ENCODE results near the gene IRF2BPL. TPM values are rescaled to one million over a fixed set of nuclear protein-coding genes. Genes with fewer than 3 reads are reported as not detected.

IRF2BPL gene
- total and polyA plus RNA-seq, 2 of the 8 experiments (the other 6 are each of a cell fraction or from before 2014, with no cell fraction given) = 18.8 to 57.0 TPM

DNA sequence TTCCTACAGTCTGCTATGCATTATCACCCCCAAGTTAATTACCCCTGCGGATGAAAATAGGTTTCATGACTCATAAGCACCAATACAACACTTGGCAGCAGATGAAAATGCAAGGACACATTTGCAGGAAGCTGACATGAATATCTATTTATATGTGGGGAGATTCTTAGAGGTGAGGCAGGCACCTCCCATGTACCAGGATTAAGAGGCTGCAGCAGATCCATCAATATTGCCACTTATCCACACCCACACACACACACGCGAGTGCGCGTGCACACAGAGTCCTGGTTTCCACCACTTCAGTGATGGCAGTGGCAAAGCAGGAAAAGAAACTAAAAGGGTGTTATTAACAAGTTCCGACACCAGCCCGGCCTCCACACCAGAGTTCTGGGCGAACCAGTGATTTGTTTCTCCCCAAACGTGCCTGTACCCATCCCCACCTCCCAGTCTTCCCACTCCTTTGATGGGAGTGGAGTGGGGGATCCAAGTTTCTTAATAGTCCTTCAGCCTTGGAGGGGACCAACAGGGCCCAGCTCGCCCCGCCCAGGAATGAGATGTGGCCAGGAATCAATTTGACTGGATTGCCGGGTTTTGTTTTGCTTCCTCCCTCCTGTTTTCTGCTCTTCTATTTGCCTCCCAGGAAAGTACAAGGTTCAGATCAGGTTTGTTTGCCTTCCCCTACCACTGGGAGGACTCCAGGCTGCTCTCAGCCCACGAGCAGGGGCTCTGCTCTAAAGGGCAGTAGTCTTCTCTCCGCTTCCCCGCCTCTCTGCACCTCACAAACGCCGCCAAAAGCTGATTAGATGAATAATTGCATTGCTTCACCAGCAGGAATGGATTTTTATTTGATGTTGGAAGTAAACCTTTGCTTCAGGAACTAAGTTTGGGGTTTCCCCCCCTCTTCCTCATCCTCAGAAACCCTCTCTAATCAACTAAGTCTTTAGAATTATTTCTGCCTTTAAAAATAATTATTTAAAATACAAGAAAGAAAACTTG, 5.2 kb downstream of the IRF2BPL start:
- Histone ChIP-seq H3K36me3 (ENCODE audit: control insufficient read depth in 2 of 4, insufficient read depth in 4 of 4, low read length in 3 of 4) (peaks cover 0 to 18% (median 3%) of the 10 kb centered on the region in 4 experiments; a peak in 1 of 8 replicates), H3K27me3 (replicated peaks in 1 of 4; ENCODE audit: control insufficient read depth in 3 of 4, extremely low read depth in 1 of 4, insufficient read depth in 3 of 4, low read length in 3 of 4) (peaks cover 0 to 5% (median 3%) of the 10 kb centered on the region in 4 experiments; a peak in 5 of 7 replicates), H2AFZ (ENCODE audit: low read length) (no peak overlapping the region), H3K9ac (replicated peaks in 1 of 4; ENCODE audit: extremely low read depth in 1 of 4, low read depth in 3 of 4, low read length in 3 of 4) (no peak overlapping the region; a peak in 1 of 7 replicates), H3K14ac (ENCODE audit: insufficient read length) (no peak overlapping the region), H3K4ac (replicated peaks; ENCODE audit: insufficient read length, low read depth, low read length) (peak overlapping the region; percentile 40), H3K18ac (ENCODE audit: extremely low read depth, low read length) (peak overlapping the region; percentile 80; the same call in 1 of the 2 replicates), H2BK5ac (ENCODE audit: low read depth, low read length) (peak overlapping the region; percentile 66), H3K4me2 (ENCODE audit: insufficient read depth in 1 of 2, low read depth in 2 of 2, low read length in 2 of 2) (peak overlapping the region; percentile 68 to 97), H3K23ac (ENCODE audit: insufficient read length) (no peak overlapping the region), H3K27ac (ENCODE audit: low read depth, low read length) (peak overlapping the region; percentile 35; the same call in 1 of the 2 replicates), H3K9me3 (ENCODE audit: insufficient read depth in 2 of 2, low read depth in 1 of 2, low read length in 1 of 2) (no peaks in the 10 kb centered on the region), H2BK12ac (ENCODE audit: low read depth, low read length) (peak overlapping the region; percentile 88), H4K20me1 (replicated peaks in 1 of 2; ENCODE audit: control insufficient read depth in 1 of 2, insufficient read depth in 2 of 2, low read length in 2 of 2) (peaks cover 5 to 14% of the 10 kb centered on the region in 2 experiments), H4K8ac (ENCODE audit: extremely low read depth, insufficient read depth, low read length) (no peak overlapping the region), H4K91ac (replicated peaks; ENCODE audit: insufficient read length, low read length) (no peak overlapping the region), H2BK20ac (ENCODE audit: low read length) (peak overlapping the region; percentile 77; the same call in 1 of the 2 replicates), H3K79me2 (ENCODE audit: control insufficient read depth in 1 of 2, insufficient read depth in 2 of 2, low read length in 2 of 2) (peaks cover 12 to 34% of the 10 kb centered on the region in 2 experiments), H3K79me1 (ENCODE audit: low read depth, low read length) (peaks cover 2% of the 10 kb centered on the region; the same call in 1 of the 2 replicates), H3K4me1 (replicated peaks in 1 of 4; ENCODE audit: control insufficient read depth in 3 of 4, insufficient read depth in 4 of 4, low read length in 3 of 4) (peaks cover 12 to 26% (median 19%) of the 10 kb centered on the region in 4 experiments), H4K5ac (ENCODE audit: insufficient read length, low read depth, low read length) (peak overlapping the region; percentile 7), H3K4me3 (ENCODE audit: extremely low read depth in 1 of 4, insufficient read depth in 2 of 4, low read depth in 3 of 4, low read length in 4 of 4) (peak overlapping the region in 1 of 4 experiments; percentile 86; a peak in 4 of 8 replicates), H2BK15ac (ENCODE audit: low read length) (0 out of 2 replicates have a peak overlapping the region, but pooled peaks have one; percentile 90), H2BK120ac (replicated peaks; ENCODE audit: low read depth, low read length) (no peak overlapping the region), H2AK5ac (ENCODE audit: low read depth, low read length) (peak overlapping the region; percentile 29; the same call in 1 of the 2 replicates), H3K23me2 (ENCODE audit: low read depth, low read length) (peaks cover 20% of the 10 kb centered on the region), H3K56ac (replicated peaks; ENCODE audit: insufficient read length, low read depth, low read length) (no peak overlapping the region)
- WGBS, 2 experiments (ENCODE audit: extremely low coverage in 1 of 2, insufficient coverage in 1 of 2, insufficient read length in 1 of 2, insufficient replicate concordance in 2 of 2, low coverage in 1 of 2, low lambda C conversion rate in 2 of 2, missing lambda C conversion rate in 1 of 2) = 59% methylated on average over 17 of the region's 17 CpGs; no CpG with 5 or more reads in 1 of the 2 experiments
- ChIA-PET POLR2A (ENCODE audit: partially characterized antibody) (interaction anchor here (0.6 to 10.9 kb wide), 21 partner anchors 10 to 147 kb away, joined by 3 to 92 read pairs (median 5); no protein-coding TSS in a partner anchor), CTCF (ENCODE audit: partially characterized antibody) (interaction anchor here (0.6 to 25.2 kb wide), 33 partner anchors 9 to 155 kb away, joined by 3 to 280 read pairs (median 6); no protein-coding TSS in a partner anchor)
- FAIRE-seq (no peak), DNase-seq (ENCODE audit: low read depth in 1 of 2, low spot score in 2 of 2) (peak in 1 of 2 experiments; percentile 51)
- TF ChIP-seq SIX5 (IDR thresholded peaks at IDR 0.05; ENCODE audit: low read depth, low read length) (no peak), RAD21 (IDR thresholded peaks at IDR 0.05 in 1 of 2, conservative IDR thresholded peaks at IDR 0.05 in 1 of 2; ENCODE audit: low read depth in 2 of 2, low read length in 2 of 2) (peak; percentile 47 to 53)
- TF ChIP-seq, protein P1, sequence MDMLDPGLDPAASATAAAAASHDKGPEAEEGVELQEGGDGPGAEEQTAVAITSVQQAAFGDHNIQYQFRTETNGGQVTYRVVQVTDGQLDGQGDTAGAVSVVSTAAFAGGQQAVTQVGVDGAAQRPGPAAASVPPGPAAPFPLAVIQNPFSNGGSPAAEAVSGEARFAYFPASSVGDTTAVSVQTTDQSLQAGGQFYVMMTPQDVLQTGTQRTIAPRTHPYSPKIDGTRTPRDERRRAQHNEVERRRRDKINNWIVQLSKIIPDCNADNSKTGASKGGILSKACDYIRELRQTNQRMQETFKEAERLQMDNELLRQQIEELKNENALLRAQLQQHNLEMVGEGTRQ (IDR thresholded peaks at IDR 0.05; ENCODE audit: low read length) = no peak
- TF ChIP-seq, protein P2, sequence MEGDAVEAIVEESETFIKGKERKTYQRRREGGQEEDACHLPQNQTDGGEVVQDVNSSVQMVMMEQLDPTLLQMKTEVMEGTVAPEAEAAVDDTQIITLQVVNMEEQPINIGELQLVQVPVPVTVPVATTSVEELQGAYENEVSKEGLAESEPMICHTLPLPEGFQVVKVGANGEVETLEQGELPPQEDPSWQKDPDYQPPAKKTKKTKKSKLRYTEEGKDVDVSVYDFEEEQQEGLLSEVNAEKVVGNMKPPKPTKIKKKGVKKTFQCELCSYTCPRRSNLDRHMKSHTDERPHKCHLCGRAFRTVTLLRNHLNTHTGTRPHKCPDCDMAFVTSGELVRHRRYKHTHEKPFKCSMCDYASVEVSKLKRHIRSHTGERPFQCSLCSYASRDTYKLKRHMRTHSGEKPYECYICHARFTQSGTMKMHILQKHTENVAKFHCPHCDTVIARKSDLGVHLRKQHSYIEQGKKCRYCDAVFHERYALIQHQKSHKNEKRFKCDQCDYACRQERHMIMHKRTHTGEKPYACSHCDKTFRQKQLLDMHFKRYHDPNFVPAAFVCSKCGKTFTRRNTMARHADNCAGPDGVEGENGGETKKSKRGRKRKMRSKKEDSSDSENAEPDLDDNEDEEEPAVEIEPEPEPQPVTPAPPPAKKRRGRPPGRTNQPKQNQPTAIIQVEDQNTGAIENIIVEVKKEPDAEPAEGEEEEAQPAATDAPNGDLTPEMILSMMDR (IDR thresholded peaks at IDR 0.05; ENCODE audit: control extremely low read depth in 1 of 3, insufficient read depth in 1 of 3, low read depth in 1 of 3, low read length in 3 of 3) = peak in 2 of 3 experiments; percentile 18 to 42; a peak in 3 of 4 replicates
